ENCODE results near the gene TANC1.

Gene TANC1

DNA sequence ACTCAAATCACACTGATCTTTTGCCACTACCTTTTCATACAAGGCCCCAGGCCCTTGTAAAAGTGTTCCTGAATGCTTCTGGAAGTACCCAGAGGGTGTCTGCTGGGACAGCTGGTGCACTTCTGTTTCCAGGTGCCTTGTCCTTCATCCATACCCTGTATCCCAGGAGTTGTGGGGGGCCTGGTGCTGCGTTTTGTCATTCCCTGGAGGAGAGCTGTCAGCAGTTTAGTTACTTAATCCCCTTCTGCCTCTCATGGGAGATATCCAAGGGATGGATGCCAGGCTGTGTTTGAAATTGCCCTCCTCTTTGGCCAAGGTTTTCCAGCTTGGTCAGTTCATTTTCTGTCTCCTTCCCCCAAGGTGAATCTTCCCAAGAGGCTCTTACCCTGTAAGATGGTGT lies 159.8 kb downstream of the TANC1 start:
- Histone ChIP-seq H3K36me3 (ENCODE audit: insufficient read depth, low read length) (no peaks in the 10 kb centered on the region), H4K20me1 (ENCODE audit: insufficient read depth, low read length) (no peaks in the 10 kb centered on the region), H3K4me3 (ENCODE audit: low read depth in 1 of 2, low read length in 2 of 2) (no peak overlapping the region), H3K79me2 (ENCODE audit: insufficient read depth, low read length) (peaks cover 3% of the 10 kb centered on the region; the same call in 1 of the 2 replicates), H3K9me3 (ENCODE audit: insufficient read depth, low read length, severe bottlenecking) (no peaks in the 10 kb centered on the region), H2AFZ (ENCODE audit: low read depth, low read length) (no peak overlapping the region), H3K9ac (ENCODE audit: low read depth, low read length) (peak overlapping the region; percentile 36; the same call in 1 of the 2 replicates), H3K27ac (ENCODE audit: low read length) (peak overlapping the region; percentile 80), H3K4me1 (ENCODE audit: insufficient read depth, low read length) (peaks cover 72% of the 10 kb centered on the region), H3K27me3 (ENCODE audit: insufficient read depth, low read length, poor library complexity) (no peaks in the 10 kb centered on the region), H3K4me2 (ENCODE audit: insufficient read depth, low read length) (no peak overlapping the region)
- TF ChIP-seq, protein P1, sequence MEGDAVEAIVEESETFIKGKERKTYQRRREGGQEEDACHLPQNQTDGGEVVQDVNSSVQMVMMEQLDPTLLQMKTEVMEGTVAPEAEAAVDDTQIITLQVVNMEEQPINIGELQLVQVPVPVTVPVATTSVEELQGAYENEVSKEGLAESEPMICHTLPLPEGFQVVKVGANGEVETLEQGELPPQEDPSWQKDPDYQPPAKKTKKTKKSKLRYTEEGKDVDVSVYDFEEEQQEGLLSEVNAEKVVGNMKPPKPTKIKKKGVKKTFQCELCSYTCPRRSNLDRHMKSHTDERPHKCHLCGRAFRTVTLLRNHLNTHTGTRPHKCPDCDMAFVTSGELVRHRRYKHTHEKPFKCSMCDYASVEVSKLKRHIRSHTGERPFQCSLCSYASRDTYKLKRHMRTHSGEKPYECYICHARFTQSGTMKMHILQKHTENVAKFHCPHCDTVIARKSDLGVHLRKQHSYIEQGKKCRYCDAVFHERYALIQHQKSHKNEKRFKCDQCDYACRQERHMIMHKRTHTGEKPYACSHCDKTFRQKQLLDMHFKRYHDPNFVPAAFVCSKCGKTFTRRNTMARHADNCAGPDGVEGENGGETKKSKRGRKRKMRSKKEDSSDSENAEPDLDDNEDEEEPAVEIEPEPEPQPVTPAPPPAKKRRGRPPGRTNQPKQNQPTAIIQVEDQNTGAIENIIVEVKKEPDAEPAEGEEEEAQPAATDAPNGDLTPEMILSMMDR (IDR thresholded peaks at IDR 0.05; ENCODE audit: borderline replicate concordance, extremely low read depth, low read length, poor library complexity, severe bottlenecking), result no peak
- no peak for TF ChIP-seq EZH2 (IDR thresholded peaks at IDR 0.05; ENCODE audit: borderline replicate concordance, low read depth, low read length, severe bottlenecking)
- ATAC-seq (ENCODE audit: insufficient read depth, low read depth), result no peak
- no peak for DNase-seq

DNA sequence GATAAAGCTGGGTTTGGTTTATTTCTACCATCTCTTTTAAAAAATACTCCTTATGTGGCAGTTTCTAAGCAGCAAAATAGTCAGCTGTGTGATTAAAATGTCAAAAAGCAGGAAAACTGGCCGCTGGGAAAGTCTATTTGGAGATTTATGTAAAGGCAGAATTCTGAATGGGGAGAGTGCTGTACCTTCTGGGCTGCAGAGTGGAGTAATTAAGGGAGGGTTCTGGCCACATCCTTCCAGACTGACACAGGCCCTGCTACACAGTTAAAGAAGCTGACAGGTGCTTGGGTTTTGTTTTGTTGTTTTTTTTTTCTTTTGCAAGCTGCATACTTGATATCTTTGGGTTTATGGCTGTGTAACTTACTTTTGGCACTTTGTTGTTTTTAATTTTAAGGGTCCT lies 160.8 kb downstream of the TANC1 start:
- Histone ChIP-seq H3K36me3 (ENCODE audit: insufficient read depth, low read length) (no peaks in the 10 kb centered on the region), H3K4me3 (ENCODE audit: low read depth in 1 of 2, low read length in 2 of 2) (no peak overlapping the region), H3K27me3 (ENCODE audit: insufficient read depth, low read length, poor library complexity) (no peaks in the 10 kb centered on the region), H4K20me1 (ENCODE audit: insufficient read depth, low read length) (no peaks in the 10 kb centered on the region), H2AFZ (ENCODE audit: low read depth, low read length) (no peak overlapping the region), H3K4me2 (ENCODE audit: insufficient read depth, low read length) (peak overlapping the region; percentile 5), H3K79me2 (ENCODE audit: insufficient read depth, low read length) (peaks cover 3% of the 10 kb centered on the region; the same call in 1 of the 2 replicates), H3K4me1 (ENCODE audit: insufficient read depth, low read length) (peaks cover 62% of the 10 kb centered on the region), H3K27ac (ENCODE audit: low read length) (peak overlapping the region; percentile 80), H3K9me3 (ENCODE audit: insufficient read depth, low read length, severe bottlenecking) (no peaks in the 10 kb centered on the region), H3K9ac (ENCODE audit: low read depth, low read length) (peak overlapping the region; percentile 36)
- no peak for TF ChIP-seq EZH2 (IDR thresholded peaks at IDR 0.05; ENCODE audit: borderline replicate concordance, low read depth, low read length, severe bottlenecking)
- TF ChIP-seq, protein P1 (IDR thresholded peaks at IDR 0.05; ENCODE audit: borderline replicate concordance, extremely low read depth, low read length, poor library complexity, severe bottlenecking), result no peak
- peak; percentile 61 for DNase-seq
- peak; percentile 85 for ATAC-seq (ENCODE audit: insufficient read depth, low read depth)

DNA sequence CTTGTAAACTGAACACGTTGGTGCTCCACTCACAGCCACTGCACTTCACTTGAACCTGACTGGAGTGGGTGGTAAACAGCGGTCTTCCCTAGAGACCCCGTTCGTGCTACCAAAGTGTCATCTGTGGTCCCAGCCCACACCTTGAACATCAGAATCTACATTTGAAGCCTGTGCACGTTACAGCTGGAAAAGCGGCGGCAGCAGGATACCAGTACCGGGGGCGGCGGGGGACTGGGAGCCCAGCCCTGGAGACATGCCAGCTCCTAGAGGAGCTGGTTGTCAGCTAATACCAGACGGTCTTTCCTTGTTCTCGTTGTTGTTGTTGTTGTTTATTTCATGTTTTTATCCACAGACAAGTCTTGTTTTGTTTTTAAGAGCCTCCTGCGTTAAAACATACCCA lies 161.4 kb downstream of the TANC1 start:
- H3K4me2 ChIP-seq (ENCODE audit: insufficient read depth, low read length), result peak overlapping the region; percentile 5
- H3K9ac ChIP-seq (ENCODE audit: low read depth, low read length), result peak overlapping the region; percentile 36
- H3K4me1 ChIP-seq (ENCODE audit: insufficient read depth, low read length), result peaks cover 57% of the 10 kb centered on the region
- TF ChIP-seq, protein P1 (IDR thresholded peaks at IDR 0.05; ENCODE audit: borderline replicate concordance, extremely low read depth, low read length, poor library complexity, severe bottlenecking), result no peak
- TF ChIP-seq EZH2 (IDR thresholded peaks at IDR 0.05; ENCODE audit: borderline replicate concordance, low read depth, low read length, severe bottlenecking), result no peak
- H3K79me2 ChIP-seq (ENCODE audit: insufficient read depth, low read length), result peaks cover 3% of the 10 kb centered on the region; the same call in 1 of the 2 replicates
- H4K20me1 ChIP-seq (ENCODE audit: insufficient read depth, low read length), result no peaks in the 10 kb centered on the region
- H3K27me3 ChIP-seq (ENCODE audit: insufficient read depth, low read length, poor library complexity), result no peaks in the 10 kb centered on the region
- no peak overlapping the region for H3K4me3 ChIP-seq (ENCODE audit: low read depth in 1 of 2, low read length in 2 of 2)
- H3K27ac ChIP-seq (ENCODE audit: low read length), result peak overlapping the region; percentile 80
- ATAC-seq (ENCODE audit: insufficient read depth, low read depth), result peak; percentile 31; the same call in 1 of the 3 replicates
- no peaks in the 10 kb centered on the region for H3K9me3 ChIP-seq (ENCODE audit: insufficient read depth, low read length, severe bottlenecking)
- H2AFZ ChIP-seq (ENCODE audit: low read depth, low read length), result no peak overlapping the region
- no peak for DNase-seq
- H3K36me3 ChIP-seq (ENCODE audit: insufficient read depth, low read length), result no peaks in the 10 kb centered on the region

All from DND-41 (cell line).